Activated CD4-positive, alpha-beta T cell treated with anti-CD3 and anti-CD28 coated beads, Interleukin-2, amount 50 U/mL, for 48 hours (primary cell): ENCODE data around the gene TP63.

ENCODE experiments used
- DNase-seq, 2 experiments: peaks; one replicate each; pipeline ENCODE4 v3.0.0-alpha.2; 2020

The TP63 gene

DNA sequence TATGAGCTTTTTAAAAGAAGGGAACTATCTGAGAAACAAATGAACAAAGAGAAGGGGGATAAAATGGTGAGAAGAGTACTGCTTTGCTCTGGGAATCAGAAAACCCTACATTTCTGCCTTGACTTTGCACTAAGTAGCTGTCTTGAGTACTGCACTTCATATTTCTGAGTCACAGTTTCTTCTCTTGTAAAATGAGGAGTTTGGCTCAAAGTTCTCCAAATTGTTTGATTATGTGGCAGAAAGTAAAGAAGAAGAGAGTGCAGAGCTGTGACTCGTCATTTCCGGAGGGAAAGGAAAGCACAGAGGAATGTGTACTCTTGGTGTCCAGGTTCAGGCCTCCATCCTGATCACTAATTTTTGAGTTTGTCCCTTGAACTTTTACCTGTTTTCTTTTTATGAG lies 54.7 kb downstream of the TP63 start:
- no peak for DNase-seq

DNA sequence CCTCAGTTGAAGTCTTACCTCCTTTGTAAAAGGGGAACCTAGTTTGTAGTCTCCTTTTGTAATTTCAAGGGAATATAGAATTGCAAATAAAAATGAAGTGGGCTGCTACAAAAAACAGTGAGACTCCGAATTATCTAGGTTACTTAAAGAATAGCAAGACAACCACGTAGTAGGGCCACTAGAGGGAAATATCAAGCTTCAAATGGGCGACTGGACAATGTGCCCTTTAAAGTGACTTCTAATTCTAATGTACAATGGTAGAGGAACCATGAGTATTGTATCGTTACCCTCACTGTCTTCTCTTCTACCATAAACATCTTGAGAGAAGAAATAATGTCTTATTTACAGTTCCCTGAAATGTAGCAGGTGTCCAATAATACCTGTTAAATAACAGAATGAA lies 56.3 kb downstream of the TP63 start:
- DNase-seq, result no peak

DNA sequence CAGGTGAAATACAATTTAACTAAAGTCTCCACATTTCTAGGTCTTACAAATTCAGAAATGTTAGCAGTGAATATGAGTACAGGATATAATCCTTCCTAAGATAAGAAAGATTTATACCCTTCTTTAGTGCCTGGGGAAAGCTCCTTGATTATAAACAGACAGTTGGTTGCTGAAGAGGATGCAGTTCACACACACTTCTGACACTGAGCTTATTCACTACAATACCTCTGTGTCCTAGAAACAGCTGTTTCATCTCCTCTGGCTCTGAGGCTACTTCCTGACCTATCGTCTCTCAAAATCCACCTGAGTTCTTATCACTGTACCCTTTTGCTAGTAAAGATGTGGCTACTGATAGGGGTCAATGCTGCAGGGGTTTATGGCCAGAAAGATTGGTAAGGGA lies 57.1 kb downstream of the TP63 start:
- no peak for DNase-seq

DNA sequence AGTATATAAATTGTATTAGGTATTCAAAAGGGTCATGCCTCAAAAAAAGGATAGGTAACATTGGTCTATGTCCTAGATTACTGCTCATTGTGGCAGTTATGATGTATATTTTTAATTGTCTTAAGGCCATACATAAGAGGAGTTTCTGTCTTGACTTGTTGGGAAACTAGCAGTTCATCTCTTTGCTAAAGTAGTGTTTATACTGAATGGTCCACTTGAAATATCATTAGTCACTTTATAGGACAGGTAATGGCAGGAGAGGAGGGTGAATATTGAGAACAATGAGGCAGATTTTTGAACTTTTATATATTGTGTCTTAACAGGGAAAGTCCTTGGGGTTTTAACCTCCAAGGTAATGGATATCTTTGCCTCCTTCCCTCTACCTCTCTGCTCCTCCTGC lies 58.4 kb downstream of the TP63 start:
- no peak for DNase-seq

- no peak for DNase-seq
These were observed 59.0 kb downstream of the TP63 start for GRCh38 chr3:189690237-189690636.

- no peak for DNase-seq
These were observed 59.5 kb downstream of the TP63 start for GRCh38 chr3:189690672-189691071.

- DNase-seq, result no peak
These were observed 64.2 kb downstream of the TP63 start for GRCh38 chr3:189695400-189695799.

DNA sequence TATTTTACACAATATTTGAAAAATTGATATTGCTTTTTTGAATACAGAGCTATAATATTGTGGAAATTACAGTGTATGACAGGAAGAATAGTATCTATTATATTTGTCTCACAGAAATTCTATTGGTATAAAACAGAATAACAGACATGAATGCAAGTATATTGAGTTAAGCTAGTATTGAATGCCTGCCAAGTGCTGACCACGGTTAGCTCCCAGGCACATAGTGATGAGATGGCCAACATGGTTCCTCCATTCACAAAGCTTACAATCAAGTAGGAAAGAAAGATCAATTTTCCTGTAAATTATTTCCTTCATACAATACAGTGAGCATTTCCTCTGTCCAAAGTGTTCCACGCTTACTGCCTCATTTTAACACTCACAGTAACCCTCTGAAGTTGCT lies 67.6 kb downstream of the TP63 start:
- no peak for DNase-seq

- no peak for DNase-seq
These were observed 68.7 kb downstream of the TP63 start for GRCh38 chr3:189699885-189700284.

- no peak for DNase-seq
These were observed 71.0 kb downstream of the TP63 start for GRCh38 chr3:189702066-189702646.

DNA sequence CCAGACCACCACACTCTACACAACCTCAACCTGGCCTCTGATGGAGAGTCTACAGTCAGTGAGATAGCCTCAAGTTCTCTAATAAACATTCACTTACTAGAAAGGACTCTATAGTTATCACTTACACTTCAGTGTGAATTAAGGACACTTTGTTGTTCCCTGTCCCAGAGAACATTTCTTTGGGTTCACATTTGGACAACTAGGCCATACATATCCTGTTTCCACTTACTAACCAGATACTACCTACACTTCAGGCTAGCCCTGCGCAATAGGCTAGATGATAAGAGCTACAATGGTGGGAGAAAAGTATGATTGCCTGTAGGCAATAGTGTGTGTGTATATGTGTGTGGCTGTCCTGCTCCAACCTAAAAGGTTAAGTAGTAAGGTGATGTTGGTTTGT lies 72.7 kb downstream of the TP63 start:
- no peak for DNase-seq

GRCh38 chr3:189708375-189708774 lies 77.2 kb downstream of the TP63 start:
- DNase-seq, result no peak

DNA sequence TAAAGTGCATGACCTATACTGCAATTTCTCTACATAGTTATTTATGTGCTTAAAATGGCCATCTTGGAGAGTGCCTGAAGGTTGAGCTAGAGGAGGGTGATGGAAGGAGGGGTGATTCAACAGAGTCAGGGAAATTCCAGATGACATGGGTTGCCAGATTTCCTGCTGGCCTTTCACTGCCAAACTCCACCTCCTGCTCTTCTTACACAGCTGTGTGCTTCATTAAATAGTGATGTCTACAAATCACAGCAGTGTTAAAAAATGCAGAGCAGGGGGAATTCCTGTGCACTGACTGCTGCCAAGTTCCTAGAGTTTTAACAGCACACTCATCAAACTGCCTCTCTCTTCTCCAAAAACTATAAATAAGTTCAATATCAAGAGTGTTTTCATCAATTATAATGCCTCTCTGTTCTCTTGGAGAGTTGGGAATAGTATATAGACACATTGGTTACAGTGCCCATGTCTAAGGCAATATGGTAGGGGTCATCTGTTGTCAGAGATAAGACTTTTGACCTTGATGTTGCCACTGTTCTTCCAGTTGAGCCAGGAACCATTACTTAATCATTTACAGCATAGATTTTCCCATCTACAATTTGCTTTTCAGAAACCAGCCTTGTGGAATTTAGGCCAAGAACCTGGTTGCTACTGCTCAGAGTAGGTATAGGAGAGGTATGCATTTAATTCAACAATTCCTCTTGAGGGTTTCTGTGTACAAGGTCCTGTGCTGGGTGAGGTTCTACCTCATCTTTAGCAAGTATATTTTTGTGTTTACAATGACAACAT lies 79.6 kb downstream of the TP63 start:
- DNase-seq, result no peak

- no peak for DNase-seq
These were observed 81.8 kb downstream of the TP63 start for GRCh38 chr3:189712906-189713483.

DNA sequence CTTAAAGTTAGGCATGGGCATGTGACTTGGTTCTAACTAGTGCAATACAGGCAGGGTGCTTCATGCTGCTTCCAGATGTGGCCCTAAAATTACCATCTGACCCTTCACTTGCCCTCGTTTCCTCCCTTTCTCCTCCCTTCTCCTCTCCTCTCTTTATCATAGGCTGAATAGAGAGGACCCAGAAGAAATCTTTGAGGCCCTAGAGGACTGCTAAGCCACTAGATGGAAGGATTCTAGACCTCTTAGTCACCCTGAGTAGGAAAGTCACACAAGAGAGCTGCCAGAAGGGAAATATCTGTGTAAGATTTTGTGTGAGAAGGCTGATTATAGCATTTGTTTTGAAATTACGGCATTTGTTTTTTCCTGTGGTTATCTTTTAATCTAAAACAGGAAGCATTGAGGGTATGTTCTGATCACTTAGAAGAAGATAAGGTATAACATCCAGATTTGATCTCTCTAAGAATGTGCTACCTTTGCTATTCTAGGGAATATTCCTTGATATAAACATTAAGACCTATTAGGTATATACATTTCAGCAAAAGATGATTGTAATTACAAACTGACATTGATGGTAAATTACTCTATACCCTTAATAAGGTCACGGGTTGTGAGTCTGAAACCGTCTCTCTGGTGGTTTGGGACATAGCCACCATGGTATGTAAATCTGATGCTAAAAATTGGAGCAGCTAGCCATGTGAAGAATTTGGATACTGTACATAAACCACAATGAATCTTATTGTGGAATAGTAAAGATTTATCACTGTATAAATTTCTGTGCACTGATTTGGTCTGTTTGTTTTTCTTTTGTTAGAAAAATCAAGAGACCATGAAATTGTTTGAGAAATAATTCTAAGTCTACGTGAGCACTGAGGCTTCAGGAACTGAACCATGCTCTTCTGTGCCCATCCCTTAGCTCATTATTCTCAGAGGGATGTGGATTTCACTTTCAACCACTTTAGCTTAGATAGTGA lies 84.1 kb downstream of the TP63 start:
- no peak for DNase-seq

- no peak for DNase-seq
These were observed 87.0 kb downstream of the TP63 start for GRCh38 chr3:189718215-189718614.

DNA sequence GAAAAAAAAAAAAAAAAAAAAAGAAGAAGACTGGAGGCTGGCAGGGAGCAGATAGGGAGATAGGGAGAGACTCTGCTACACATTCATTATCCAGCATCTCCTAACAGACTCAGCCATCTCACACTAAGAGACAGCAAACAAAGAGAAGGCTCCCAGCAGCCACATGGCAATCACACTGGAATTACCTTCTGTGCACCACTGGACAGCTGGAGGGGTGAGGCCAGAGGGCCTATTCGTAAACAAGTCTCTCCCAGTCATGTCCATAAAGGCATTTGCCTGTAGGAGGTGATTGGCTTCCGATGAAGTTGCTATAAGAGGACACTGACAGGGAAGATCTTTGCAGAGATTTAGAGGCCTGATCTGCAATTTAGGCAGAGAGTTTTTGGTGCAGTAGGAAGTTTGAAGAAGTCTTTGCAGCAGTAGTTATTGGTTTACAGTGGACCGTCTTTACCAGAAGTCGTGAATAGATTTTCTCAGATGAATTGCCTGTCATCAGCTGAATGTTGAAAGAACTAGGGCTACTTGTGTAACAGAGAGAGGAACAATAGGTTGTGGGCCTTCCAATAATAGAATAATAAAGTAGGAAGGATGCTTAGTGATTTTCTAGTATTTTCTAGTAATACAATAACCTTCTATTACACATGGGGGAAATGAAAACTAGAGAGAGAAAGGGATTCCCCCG lies 89.7 kb downstream of the TP63 start:
- DNase-seq, result no peak

- no peak for DNase-seq
These were observed 90.9 kb downstream of the TP63 start for GRCh38 chr3:189721873-189722665.

DNA sequence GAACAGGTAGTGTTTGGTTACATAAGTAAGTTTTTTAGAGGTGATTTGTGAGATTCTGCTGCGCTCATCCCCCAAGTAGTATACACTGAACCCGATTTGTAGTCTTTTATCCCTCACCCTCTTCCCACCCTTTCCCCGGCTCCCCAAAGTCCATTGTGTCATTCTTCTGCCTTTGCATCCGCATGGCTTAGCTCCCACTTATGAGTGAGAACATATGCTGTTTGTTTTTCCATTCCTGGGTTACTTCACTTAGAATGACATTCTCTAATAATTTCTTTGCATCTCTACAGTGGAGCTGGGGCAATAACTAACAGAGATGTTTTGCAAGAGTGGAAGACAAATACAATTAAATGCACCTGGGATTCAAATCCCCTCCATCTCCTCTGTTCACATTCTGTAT lies 93.2 kb downstream of the TP63 start:
- no peak for DNase-seq

GRCh38 chr3:189726277-189726676 lies 95.1 kb downstream of the TP63 start:
- no peak for DNase-seq

DNA sequence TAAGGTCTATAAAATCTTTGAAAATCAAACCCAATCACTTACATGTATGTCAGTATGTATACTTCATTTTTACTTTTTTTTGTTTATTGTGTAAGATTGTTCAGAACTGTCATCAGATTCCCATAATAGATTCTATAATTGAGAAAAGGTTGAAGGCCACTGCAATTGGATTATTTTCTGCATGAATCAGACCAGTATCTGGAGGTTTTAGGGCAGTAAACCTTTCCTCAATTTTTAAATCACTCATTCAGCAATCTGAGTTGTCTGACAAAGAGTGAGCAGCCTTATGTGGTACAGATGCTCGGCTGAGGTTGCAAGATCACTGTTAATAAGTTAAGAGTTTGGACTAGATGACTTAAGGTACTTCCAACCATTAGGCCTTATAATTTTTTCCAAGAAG lies 96.0 kb downstream of the TP63 start:
- no peak for DNase-seq

- no peak for DNase-seq
These were observed 96.7 kb downstream of the TP63 start for GRCh38 chr3:189727898-189728297.
